MCF 10A (cell line): ENCODE results near the gene MYO16. TPM values are rescaled to one million over a fixed set of nuclear protein-coding genes. Genes with fewer than 3 reads are reported as not detected.

Experiments
- BruUV-seq: library from RNA; stranded (reverse); fragments of 400-500 nt; replicated peaks from 2 replicates; lab custom pipeline; 2021; lab: Mats Ljungman, UMichigan
- CTCF ChIA-PET: fragments of 300-600 bp; sonication (Branson Sonifier 250); formaldehyde crosslinking; extraction: SDS; loops from one replicate; lab custom pipeline; 2021; ENCODE audit warnings: antibody characterized with exemption, inconsistent platforms; lab: Yijun Ruan, JAX
- POLR2A ChIA-PET: fragments of 300-600, 350-650 bp; sonication (Branson Sonifier 250); formaldehyde crosslinking; extraction: SDS; loops from one replicate; lab custom pipeline; 2020; ENCODE audit warnings: antibody characterized with exemption, inconsistent platforms; lab: Yijun Ruan, JAX
- DNase-seq: peaks from one replicate; pipeline ENCODE4 v3.0.0-alpha.2; 2018; ENCODE audit not compliant: unreplicated experiment
- H3K27ac Mint-ChIP-seq: one replicate; pipeline ENCODE4 v1.8.0; 2022; ENCODE audit warnings: mild to moderate bottlenecking, low read depth, mixed read lengths; ENCODE audit not compliant: unreplicated experiment
- H3K27me3 Mint-ChIP-seq: one replicate; pipeline ENCODE4 v1.8.0; 2022; ENCODE audit warnings: mixed read lengths; ENCODE audit not compliant: insufficient read depth, unreplicated experiment
- H3K36me3 Mint-ChIP-seq: one replicate; pipeline ENCODE4 v1.8.0; 2022; ENCODE audit warnings: mild to moderate bottlenecking, moderate library complexity, mixed read lengths; ENCODE audit not compliant: insufficient read depth, unreplicated experiment
- H3K4me1 Mint-ChIP-seq: one replicate; pipeline ENCODE4 v1.8.0; 2022; ENCODE audit warnings: mixed read lengths; ENCODE audit not compliant: insufficient read depth, unreplicated experiment
- H3K4me3 Mint-ChIP-seq: one replicate; pipeline ENCODE4 v1.8.0; 2022; ENCODE audit warnings: mild to moderate bottlenecking, moderate library complexity, mixed read lengths; ENCODE audit not compliant: unreplicated experiment
- H3K9me3 Mint-ChIP-seq: one replicate; pipeline ENCODE4 v1.8.0; 2022; ENCODE audit warnings: mixed read lengths; ENCODE audit not compliant: unreplicated experiment
- CTCF ChIP-seq: fragments of 200-600 bp; IDR thresholded peaks from one replicate; pipeline ENCODE4 v1.8.0; 2022; ENCODE audit warnings: antibody characterized with exemption, mild to moderate bottlenecking; ENCODE audit not compliant: unreplicated experiment
- intact Hi-C: fragments of 100-400 bp; cut with micrococcal nuclease; formaldehyde crosslinking; loops from 2 replicates; pipeline ENCODE4 v1.14.1; 2022
- total RNA-seq: library from RNA; stranded (reverse); gene quantifications from 2 replicates; pipeline ENCODE4 v1.2.3, GENCODE V29; 2022

The MYO16 gene
- total RNA-seq, 1 experiment from 2014 or later: not detected

DNA sequence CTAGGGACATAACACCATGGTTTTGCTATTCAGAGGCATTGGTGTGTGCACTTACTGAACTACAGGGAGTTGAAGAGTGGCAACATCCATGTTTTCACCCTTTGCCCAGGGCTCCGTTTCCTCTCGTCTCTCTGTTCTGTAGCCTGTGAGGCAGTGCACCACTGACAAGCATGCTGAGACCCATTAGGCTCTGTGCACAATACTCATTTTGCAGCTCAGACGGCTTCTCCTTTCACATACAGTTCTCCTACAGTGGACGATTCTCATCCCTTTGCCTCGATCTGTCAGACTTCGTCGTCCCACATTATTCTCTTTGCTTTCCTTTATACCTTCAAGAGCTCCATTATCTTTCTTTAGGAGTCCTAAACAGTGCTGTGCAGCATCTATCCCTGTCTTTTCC is 403.7 kb downstream of the MYO16 start:
- BruUV-seq: no TSS peak
- Mint-ChIP-seq H3K36me3 (no peaks in the 10 kb centered on the region), H3K9me3 (no peaks in the 10 kb centered on the region), H3K27me3 (no peaks in the 10 kb centered on the region), H3K4me3 (no peak overlapping the region), H3K27ac (no peak overlapping the region), H3K4me1 (no peaks in the 10 kb centered on the region)
- no peak for TF ChIP-seq CTCF
- DNase-seq: no peak
- POLR2A ChIA-PET: interaction anchor here (0.7 kb wide), 1 partner anchor 33 kb away, joined by 3 read pairs; no protein-coding TSS in a partner anchor
- intact Hi-C loops: no loop called here
- CTCF ChIA-PET: no interaction called here

DNA sequence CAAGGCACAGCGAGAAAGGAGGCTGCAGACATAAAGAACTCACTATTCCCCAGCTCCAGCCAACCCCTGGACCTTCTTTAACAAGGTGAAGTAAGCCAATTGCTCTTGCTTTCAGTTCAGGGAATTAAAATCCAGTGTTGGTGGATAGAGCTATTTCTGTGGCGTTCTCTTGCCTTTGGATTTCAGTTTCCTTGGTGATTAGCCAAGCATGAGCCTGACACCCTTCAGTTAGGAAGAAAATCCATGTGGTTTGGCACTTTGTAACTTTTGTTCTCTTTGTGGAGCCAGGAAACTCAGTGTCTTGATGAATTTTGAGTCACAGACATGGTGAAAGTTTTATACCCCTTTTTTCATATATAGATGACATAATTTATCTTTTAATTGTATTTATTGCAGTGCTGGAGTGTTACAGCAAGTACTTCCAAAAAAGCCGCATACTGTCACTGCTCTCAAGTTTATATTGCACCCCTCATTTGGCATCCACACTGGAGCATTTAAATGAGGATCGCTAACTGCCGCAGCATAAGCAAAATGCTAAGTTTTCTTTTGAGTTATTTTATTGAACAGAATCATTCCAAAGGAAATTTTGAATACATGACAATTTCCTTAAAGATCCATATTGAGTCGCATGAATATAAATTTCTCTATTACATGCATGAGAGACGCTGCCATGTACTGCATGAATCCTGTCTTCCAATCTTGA is 406.8 kb downstream of the MYO16 start:
- DNase-seq: no peak
- no peak for TF ChIP-seq CTCF
- Mint-ChIP-seq H3K4me3 (no peak overlapping the region), H3K27ac (no peak overlapping the region), H3K27me3 (no peaks in the 10 kb centered on the region), H3K9me3 (no peaks in the 10 kb centered on the region), H3K36me3 (no peaks in the 10 kb centered on the region), H3K4me1 (no peaks in the 10 kb centered on the region)
- intact Hi-C loops: no loop called here
- ChIA-PET POLR2A (no interaction called here), CTCF (no interaction called here)
- no TSS peak for BruUV-seq

DNA sequence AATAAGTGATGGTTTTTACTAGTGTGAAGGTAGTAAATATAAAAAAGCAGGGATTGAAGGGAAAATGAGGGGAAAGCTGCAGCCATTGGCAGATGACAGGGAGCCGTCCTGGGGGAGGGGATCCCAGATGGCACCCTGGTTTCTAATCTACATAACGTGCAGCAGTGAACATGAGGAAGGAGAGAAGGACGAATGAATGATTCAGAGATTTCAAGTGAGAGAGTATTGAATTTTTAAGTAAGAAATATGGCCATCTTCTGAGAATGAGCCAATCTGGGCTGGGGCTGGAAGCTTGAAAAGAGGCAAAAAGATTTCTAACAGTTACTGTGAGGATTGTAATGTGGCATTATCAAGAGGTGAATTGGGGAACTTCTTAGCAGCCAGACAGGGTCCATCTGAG is 414.2 kb downstream of the MYO16 start:
- Mint-ChIP-seq H3K27ac (no peak overlapping the region), H3K27me3 (no peaks in the 10 kb centered on the region), H3K4me3 (no peak overlapping the region), H3K4me1 (no peaks in the 10 kb centered on the region), H3K36me3 (no peaks in the 10 kb centered on the region), H3K9me3 (no peaks in the 10 kb centered on the region)
- ChIA-PET CTCF (no interaction called here), POLR2A (no interaction called here)
- no peak for TF ChIP-seq CTCF
- intact Hi-C loops: no loop called here
- no TSS peak for BruUV-seq
- no peak for DNase-seq

DNA sequence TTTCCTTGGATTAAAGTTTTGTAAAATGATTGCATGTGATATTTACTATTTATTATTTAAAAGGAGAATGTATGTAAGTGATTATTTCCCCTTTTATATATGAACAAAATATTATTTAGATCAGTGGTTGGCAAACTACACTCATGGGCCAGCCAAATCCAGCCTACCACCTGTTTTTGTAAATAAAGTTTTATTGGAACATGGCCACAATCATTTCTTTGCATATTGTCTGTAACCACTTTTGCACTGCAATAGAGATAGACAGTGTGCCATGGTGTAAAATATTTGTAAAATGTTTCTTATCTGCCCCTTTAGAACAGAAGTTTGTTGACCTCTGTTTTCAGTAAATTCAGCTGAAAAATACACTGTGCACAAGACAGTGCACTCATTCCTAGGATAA is 426.4 kb downstream of the MYO16 start:
- POLR2A ChIA-PET: no interaction called here
- no peaks in the 10 kb centered on the region for H3K4me1 Mint-ChIP-seq
- H3K36me3 Mint-ChIP-seq: peaks cover 5% of the 10 kb centered on the region
- no peak for DNase-seq
- H3K9me3 Mint-ChIP-seq: no peaks in the 10 kb centered on the region
- BruUV-seq: no TSS peak
- H3K27me3 Mint-ChIP-seq: no peaks in the 10 kb centered on the region
- H3K27ac Mint-ChIP-seq: no peak overlapping the region
- CTCF ChIA-PET: no interaction called here
- no peak for TF ChIP-seq CTCF
- intact Hi-C loops: no loop called here
- H3K4me3 Mint-ChIP-seq: no peak overlapping the region
